H9 (cell line): Measurements from ENCODE around the gene UQCRC1. TPM values are rescaled to one million over a fixed set of nuclear protein-coding genes. Genes with fewer than 3 reads are reported as not detected.

Source experiments
- DNase-seq: peaks from one replicate; pipeline ENCODE4 v3.0.0-alpha.2; 2017
- H2AFZ ChIP-seq: one replicate; pipeline ENCODE4 v1.6.1; 2013; ENCODE audit warnings: mild to moderate bottlenecking, low read length, control low read depth, moderate library complexity
- H2AK5ac ChIP-seq: 2 replicates; pipeline ENCODE4 v1.6.1; 2013; ENCODE audit warnings: low read length, control low read depth, mixed read lengths; ENCODE audit not compliant: insufficient read length
- H2BK120ac ChIP-seq: one replicate; pipeline ENCODE4 v1.6.1; 2013; ENCODE audit warnings: low read depth, mild to moderate bottlenecking, low read length, control low read depth, inconsistent platforms; ENCODE audit not compliant: poor library complexity, severe bottlenecking
- H2BK12ac ChIP-seq: 2 replicates; pipeline ENCODE4 v1.6.1; 2013; ENCODE audit warnings: low read length, control low read depth, mixed read lengths, low read depth; ENCODE audit not compliant: insufficient read length
- H2BK15ac ChIP-seq: 2 replicates; pipeline ENCODE4 v1.6.1; 2013; ENCODE audit warnings: low read depth, low read length, control low read depth
- H2BK20ac ChIP-seq: one replicate; pipeline ENCODE4 v1.6.1; 2013; ENCODE audit warnings: low read depth, mild to moderate bottlenecking, low read length, control low read depth, inconsistent platforms; ENCODE audit not compliant: poor library complexity, severe bottlenecking
- H2BK5ac ChIP-seq: 2 replicates; pipeline ENCODE4 v1.6.1; 2013; ENCODE audit warnings: low read length, control low read depth, mixed read lengths; ENCODE audit not compliant: insufficient read length
- H3K14ac ChIP-seq: 2 replicates; pipeline ENCODE4 v1.6.1; 2013; ENCODE audit warnings: low read length, control low read depth; ENCODE audit not compliant: insufficient read depth
- H3K18ac ChIP-seq: 2 replicates; pipeline ENCODE4 v1.6.1; 2013; ENCODE audit warnings: low read depth, mild to moderate bottlenecking, mixed read lengths, low read length, control low read depth; ENCODE audit not compliant: insufficient read length
- H3K23ac ChIP-seq: 2 replicates; pipeline ENCODE4 v1.6.1; 2013; ENCODE audit warnings: low read length, control low read depth, mixed read lengths, low read depth; ENCODE audit not compliant: insufficient read length
- H3K23me2 ChIP-seq: 2 replicates; pipeline ENCODE4 v1.6.1; 2013; ENCODE audit warnings: low read depth, mild to moderate bottlenecking, mixed read lengths, low read length, control low read depth; ENCODE audit not compliant: insufficient read length, poor library complexity, severe bottlenecking
- H3K27ac ChIP-seq: 2 replicates; pipeline ENCODE4 v1.5.1; 2013; ENCODE audit warnings: low read length, control low read depth, mixed read lengths, low read depth; ENCODE audit not compliant: insufficient read length
- H3K27me3 ChIP-seq: 2 replicates; pipeline ENCODE4 v1.6.1; 2013; ENCODE audit warnings: low read length, control low read depth, inconsistent platforms; ENCODE audit not compliant: insufficient read depth
- H3K4ac ChIP-seq: 2 replicates; pipeline ENCODE4 v1.6.1; 2013; ENCODE audit warnings: low read depth, mild to moderate bottlenecking, control low read depth, inconsistent platforms, low read length, moderate library complexity
- H3K4me1 ChIP-seq: 2 replicates; pipeline ENCODE4 v1.6.1; 2013; ENCODE audit warnings: low read length, control low read depth, inconsistent platforms; ENCODE audit not compliant: insufficient read depth
- H3K4me2 ChIP-seq: 2 replicates; pipeline ENCODE4 v1.6.1; 2013; ENCODE audit warnings: low read length, control low read depth, mixed read lengths; ENCODE audit not compliant: insufficient read length, insufficient read depth
- H3K56ac ChIP-seq: 2 replicates; pipeline ENCODE4 v1.6.1; 2013; ENCODE audit warnings: low read depth, mild to moderate bottlenecking, mixed read lengths, low read length, control low read depth; ENCODE audit not compliant: insufficient read length
- H3K79me1 ChIP-seq: 2 replicates; pipeline ENCODE4 v1.6.1; 2013; ENCODE audit warnings: low read depth, mild to moderate bottlenecking, moderate library complexity, low read length, control low read depth, inconsistent platforms; ENCODE audit not compliant: insufficient read depth, poor library complexity, severe bottlenecking
- H3K79me2 ChIP-seq: 2 replicates; pipeline ENCODE4 v1.6.1; 2013; ENCODE audit warnings: low read length, control low read depth, inconsistent platforms; ENCODE audit not compliant: insufficient read depth
- H3K9ac ChIP-seq: 2 replicates; pipeline ENCODE4 v1.6.1; 2013; ENCODE audit warnings: low read length, control low read depth, mixed read lengths; ENCODE audit not compliant: insufficient read length; ENCODE audit errors: extremely low read depth
- H3K9me3 ChIP-seq: one replicate; pipeline ENCODE4 v1.6.1; 2013; ENCODE audit warnings: low read depth, low read length, inconsistent platforms; ENCODE audit not compliant: control insufficient read depth
- H3T11ph ChIP-seq: one replicate; pipeline ENCODE4 v1.6.1; 2013; ENCODE audit warnings: mild to moderate bottlenecking, low read length, control low read depth, inconsistent platforms
- H4K20me1 ChIP-seq: one replicate; pipeline ENCODE4 v1.6.1; 2013; ENCODE audit not compliant: control insufficient read depth, insufficient read length, insufficient read depth
- H4K5ac ChIP-seq: 2 replicates; pipeline ENCODE4 v1.6.1; 2013; ENCODE audit warnings: low read depth, mild to moderate bottlenecking, mixed read lengths, low read length, control low read depth; ENCODE audit not compliant: insufficient read length
- H4K8ac ChIP-seq: replicated peaks from 2 replicates; pipeline ENCODE4 v1.6.1; 2013; ENCODE audit warnings: low read length, control low read depth, mixed read lengths, low read depth; ENCODE audit not compliant: insufficient read length
- H4K91ac ChIP-seq: 2 replicates; pipeline ENCODE4 v1.6.1; 2013; ENCODE audit warnings: low read depth, mild to moderate bottlenecking, moderate library complexity, mixed read lengths, low read length, control low read depth; ENCODE audit not compliant: insufficient read length
- H3K27ac Mint-ChIP-seq, 3 experiments: 2 replicates in 2 of 3; 3 replicates in 1 of 3; pipeline ENCODE4 v1.8.0; 2020 to 2021; ENCODE audit warnings: mixed read lengths in 3 of 3, mild to moderate bottlenecking in 1 of 3, moderate library complexity in 1 of 3
- H3K27me3 Mint-ChIP-seq: 2 replicates; pipeline ENCODE4 v1.8.0; 2021; ENCODE audit warnings: low read depth, mild to moderate bottlenecking, moderate library complexity, mixed read lengths
- H3K36me3 Mint-ChIP-seq, 3 experiments: 2 replicates in 2 of 3; 3 replicates in 1 of 3; pipeline ENCODE4 v1.8.0; 2020 to 2021; ENCODE audit warnings: low read depth in 3 of 3, mixed read lengths in 3 of 3; ENCODE audit not compliant: insufficient read depth in 1 of 3
- H3K4me1 Mint-ChIP-seq, 2 experiments: 2 replicates each; pipeline ENCODE4 v1.8.0; 2020; ENCODE audit warnings: mixed read lengths in 2 of 2
- H3K4me3 Mint-ChIP-seq, 2 experiments: 2 replicates in 1 of 2; 3 replicates in 1 of 2; pipeline ENCODE4 v1.8.0; 2020 to 2021; ENCODE audit warnings: mild to moderate bottlenecking in 2 of 2, mixed read lengths in 2 of 2, moderate library complexity in 1 of 2
- H3K9me3 Mint-ChIP-seq, 2 experiments: 2 replicates in 1 of 2; 3 replicates in 1 of 2; pipeline ENCODE4 v1.8.0; 2020; ENCODE audit warnings: mild to moderate bottlenecking in 2 of 2, mixed read lengths in 2 of 2, moderate library complexity in 1 of 2
- CTCF ChIP-seq: fragments of 200-600 bp; sonication (generic); conservative IDR thresholded peaks from 3 replicates; pipeline ENCODE4 v1.8.0; 2021; ENCODE audit warnings: antibody characterized with exemption, mild to moderate bottlenecking
- WGBS: extraction: QIAGEN DNeasy Blood & Tissue Kit; methylation state at CpG from one replicate; pipeline ENCODE4 v1.1.7; 2013; ENCODE audit warnings: missing lambda C conversion rate, low lambda C conversion rate, mixed read lengths; ENCODE audit not compliant: insufficient read length; ENCODE audit errors: extremely low coverage; 5-methylcytosine and 5-hydroxymethylcytosine counted together
- total RNA-seq: library from RNA; stranded (reverse); gene quantifications from 2 replicates; pipeline ENCODE4 v1.2.1, GENCODE V29; 2021

The UQCRC1 gene
- total RNA-seq, 1 experiment from 2014 or later, result 285 TPM

GRCh38 chr3:48599077-48599501 is 10.4 kb downstream of the UQCRC1 start:
- Histone ChIP-seq H3T11ph (no peak overlapping the region), H4K5ac (no peak overlapping the region), H4K8ac (no peak overlapping the region), H3K14ac (no peak overlapping the region), H2BK12ac (no peak overlapping the region), H3K9ac (no peak overlapping the region), H3K79me1 (no peaks in the 10 kb centered on the region), H3K23me2 (no peaks in the 10 kb centered on the region), H3K56ac (no peak overlapping the region), H4K91ac (no peak overlapping the region), H3K4ac (no peak overlapping the region), H4K20me1 (no peaks in the 10 kb centered on the region), H2BK20ac (no peak overlapping the region), H3K79me2 (no peaks in the 10 kb centered on the region), H3K18ac (no peak overlapping the region), H2AFZ (no peak overlapping the region), H3K9me3 (no peaks in the 10 kb centered on the region), H3K4me2 (no peak overlapping the region), H3K23ac (no peak overlapping the region), H2BK5ac (no peak overlapping the region), H2AK5ac (no peak overlapping the region), H2BK120ac (no peak overlapping the region), H3K4me1 (no peaks in the 10 kb centered on the region), H3K27me3 (no peaks in the 10 kb centered on the region), H3K27ac (no peak overlapping the region), H2BK15ac (no peak overlapping the region)
- no peak for DNase-seq
- Mint-ChIP-seq H3K27me3 (no peaks in the 10 kb centered on the region), H3K27ac (0 out of 7 replicates have a peak overlapping the region, but pooled peaks of 1 of the 3 experiments have one; percentile 18), H3K9me3 (no peaks in the 10 kb centered on the region), H3K4me1 (peaks cover 12 to 21% of the 10 kb centered on the region in 2 experiments), H3K36me3 (peaks cover 47 to 74% (median 50%) of the 10 kb centered on the region in 3 experiments), H3K4me3 (no peak overlapping the region)
- TF ChIP-seq CTCF, result no peak
- WGBS, result no CpG with 5 or more reads among the region's 11 CpGs
